GM12865 (cell line): ENCODE measurements around the gene ACOT11.

Experiments
- DNase-seq: peaks from one replicate; pipeline ENCODE4 v3.0.0; 2010; ENCODE audit warnings: low read depth
- H3K4me3 ChIP-seq: 2 replicates; pipeline ENCODE4 v1.5.1; 2011; ENCODE audit warnings: mild to moderate bottlenecking, low read depth, low read length, control low read depth
- TF ChIP-seq, protein P1 (sequence below): IDR thresholded peaks from 2 replicates; pipeline ENCODE4 v1.5.1; 2011; ENCODE audit warnings: low read length, control low read depth, low read depth, inconsistent platforms; ENCODE audit not compliant: insufficient read depth; ENCODE audit errors: missing control alignments

Gene ACOT11

GRCh38 chr1:54547601-54548388, at the start of gene ACOT11:
Gene ACOT11 (plus strand): TSS chr1:54548228. CDS start chr1:54548310, 82 bp downstream.
- no peak within 1 kb of the TSS for H3K4me3 ChIP-seq
- TF ChIP-seq, protein P1, sequence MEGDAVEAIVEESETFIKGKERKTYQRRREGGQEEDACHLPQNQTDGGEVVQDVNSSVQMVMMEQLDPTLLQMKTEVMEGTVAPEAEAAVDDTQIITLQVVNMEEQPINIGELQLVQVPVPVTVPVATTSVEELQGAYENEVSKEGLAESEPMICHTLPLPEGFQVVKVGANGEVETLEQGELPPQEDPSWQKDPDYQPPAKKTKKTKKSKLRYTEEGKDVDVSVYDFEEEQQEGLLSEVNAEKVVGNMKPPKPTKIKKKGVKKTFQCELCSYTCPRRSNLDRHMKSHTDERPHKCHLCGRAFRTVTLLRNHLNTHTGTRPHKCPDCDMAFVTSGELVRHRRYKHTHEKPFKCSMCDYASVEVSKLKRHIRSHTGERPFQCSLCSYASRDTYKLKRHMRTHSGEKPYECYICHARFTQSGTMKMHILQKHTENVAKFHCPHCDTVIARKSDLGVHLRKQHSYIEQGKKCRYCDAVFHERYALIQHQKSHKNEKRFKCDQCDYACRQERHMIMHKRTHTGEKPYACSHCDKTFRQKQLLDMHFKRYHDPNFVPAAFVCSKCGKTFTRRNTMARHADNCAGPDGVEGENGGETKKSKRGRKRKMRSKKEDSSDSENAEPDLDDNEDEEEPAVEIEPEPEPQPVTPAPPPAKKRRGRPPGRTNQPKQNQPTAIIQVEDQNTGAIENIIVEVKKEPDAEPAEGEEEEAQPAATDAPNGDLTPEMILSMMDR: no peak
- no peak for DNase-seq

DNA sequence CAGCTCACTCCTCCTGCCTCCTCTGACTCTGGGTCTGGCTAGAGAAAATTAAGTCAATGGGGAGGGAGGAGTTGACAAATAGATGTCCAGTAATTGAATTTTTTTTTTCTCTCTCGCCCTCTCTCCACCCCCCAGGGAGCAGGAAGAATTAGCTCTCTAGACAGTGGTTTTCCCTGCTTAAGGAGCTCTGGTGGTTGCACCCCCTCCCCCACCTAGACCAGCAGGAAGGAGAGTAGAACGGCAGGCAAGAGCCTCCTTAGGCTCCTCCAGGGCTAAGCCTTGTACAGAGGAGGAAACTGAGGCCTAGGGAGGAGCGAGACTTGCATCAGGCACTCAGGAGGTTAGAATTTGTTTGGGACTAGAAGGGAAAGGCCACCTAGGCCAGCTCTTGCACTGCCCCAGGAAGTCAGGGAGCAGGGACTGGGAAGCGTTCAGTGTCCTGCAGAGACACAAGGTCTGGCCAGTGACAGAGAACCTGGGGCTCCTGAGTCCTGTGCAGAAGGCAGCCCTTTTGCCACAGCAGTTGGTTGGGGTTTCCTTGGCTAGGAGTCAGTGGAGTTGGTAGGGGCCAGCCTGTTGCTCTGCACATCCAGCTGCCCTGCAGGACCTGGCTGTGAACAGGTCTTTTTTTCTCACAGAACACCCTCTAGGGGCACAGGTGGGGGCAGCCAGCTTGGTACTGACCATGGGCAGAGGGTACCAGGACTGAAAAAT, 49.5 kb upstream of the ACOT11 start:
- TF ChIP-seq, protein P1: no peak
- no peak overlapping the region for H3K4me3 ChIP-seq
- no peak for DNase-seq

- TF ChIP-seq, protein P1: no peak
- H3K4me3 ChIP-seq: no peak overlapping the region
- no peak for DNase-seq
These were observed 49.0 kb upstream of the ACOT11 start for GRCh38 chr1:54499097-54499359.

- TF ChIP-seq, protein P1: peak; percentile 18
- DNase-seq: no peak
- H3K4me3 ChIP-seq: no peak overlapping the region
These were observed 48.5 kb upstream of the ACOT11 start for GRCh38 chr1:54499360-54500106.

GRCh38 chr1:54500107-54500431, 48.0 kb upstream of the ACOT11 start:
- H3K4me3 ChIP-seq: no peak overlapping the region
- TF ChIP-seq, protein P1: no peak
- DNase-seq: no peak

GRCh38 chr1:54501849-54502248, 46.2 kb upstream of the ACOT11 start:
- H3K4me3 ChIP-seq: no peak overlapping the region
- TF ChIP-seq, protein P1: no peak
- DNase-seq: no peak
